Sigmoid colon (tissue), 7 donors: ENCODE results near the gene C1orf105. TPM values are rescaled to one million over a fixed set of nuclear protein-coding genes. Genes with fewer than 3 reads are reported as not detected.

Experiments used
- DNase-seq: peaks from one replicate; pipeline ENCODE4 v3.0.0-alpha.2; 2019
- H3K27ac ChIP-seq, 4 donors: fragments of 200-600 bp; sonication (generic); one replicate each; pipeline ENCODE4 v1.5.1; 2016 to 2019; ENCODE audit warnings: mild to moderate bottlenecking in 1 of 4
- H3K27me3 ChIP-seq, 3 donors: fragments of 200-600 bp; sonication (generic); one replicate each; pipeline ENCODE4 v1.5.1; 2019; ENCODE audit warnings: mild to moderate bottlenecking in 1 of 3
- H3K36me3 ChIP-seq, 4 donors: fragments of 200-600 bp; sonication (generic); one replicate each; pipeline ENCODE4 v1.5.1; 2016 to 2019
- H3K4me1 ChIP-seq, 4 donors: fragments of 200-600 bp; sonication (generic); one replicate each; pipeline ENCODE4 v1.5.1; 2017 to 2019
- H3K4me3 ChIP-seq, 4 donors: fragments of 200-600 bp; sonication (generic); one replicate each; pipeline ENCODE4 v1.5.1; 2017 to 2019; ENCODE audit warnings: mild to moderate bottlenecking in 2 of 4, moderate library complexity in 1 of 4
- H3K9me3 ChIP-seq, 4 donors: fragments of 200-600 bp in 3 of 4; sonication (generic) in 3 of 4; one replicate each; pipeline versions ENCODE4 v1.5.1 to v1.6.1; 2013 to 2019
- CTCF ChIP-seq, 4 experiments: fragments of 450-650 bp in 3 of 4; fragments of 200-600 bp in 1 of 4; IDR thresholded peaks; one replicate each; pipeline ENCODE4 v1.5.1; 2016 to 2019; ENCODE audit warnings: antibody characterized with exemption in 4 of 4, mild to moderate bottlenecking in 3 of 4, moderate library complexity in 2 of 4
- EP300 ChIP-seq, 4 donors: sonication (generic); formaldehyde crosslinking; IDR thresholded peaks; one replicate each; pipeline ENCODE4 v1.6.1; 2017; ENCODE audit warnings: antibody characterized with exemption in 4 of 4
- POLR2A ChIP-seq, 2 donors: fragments of 450-650 bp; IDR thresholded peaks; one replicate each; pipeline ENCODE4 v1.6.1; 2016; ENCODE audit warnings: antibody characterized with exemption in 2 of 2, mild to moderate bottlenecking in 2 of 2, moderate library complexity in 2 of 2
- POLR2AphosphoS5 ChIP-seq, 4 donors: sonication (generic); formaldehyde crosslinking; IDR thresholded peaks; one replicate each; pipeline ENCODE4 v1.6.1; 2017; ENCODE audit warnings: antibody characterized with exemption in 4 of 4
- WGBS, 2 donors: extraction: QIAGEN DNeasy Blood & Tissue Kit; methylation state at CpG; one replicate each; pipeline ENCODE4 v1.1.7; 2013; 5-methylcytosine and 5-hydroxymethylcytosine counted together
- intact Hi-C: fragments of 100-400 bp; cut with DNase I; formaldehyde crosslinking; loops from one replicate; pipeline ENCODE4 v1.15.1; 2023
- polyA plus RNA-seq, 3 donors: library from polyadenylated mRNA; stranded (reverse); fragments of 200-250 nt; gene quantifications; one replicate each; pipeline ENCODE4 v1.2.3, GENCODE V29; 2013
- total RNA-seq, 4 donors: library from RNA; depleted of rRNA; stranded (reverse); fragments of >200 nt; gene quantifications; one replicate each; pipeline ENCODE4 v1.1.0, GENCODE V29; 2016
- donor health status: healthy with polysubstance abuse.
- donor health status: Bipolar disorder and iron deficiency.
- donor health status: healthy.

C1orf105 gene
- total and polyA plus RNA-seq, 7 donors: not detected

GRCh38 chr1:172478485-172478884 lies 58.0 kb downstream of the C1orf105 start:
- Histone ChIP-seq H3K36me3 (no peaks in the 10 kb centered on the region), H3K4me1 (peaks cover 0 to 11% (median 6%) of the 10 kb centered on the region in 4 donors), H3K27ac (no peak overlapping the region), H3K27me3 (no peaks in the 10 kb centered on the region), H3K9me3 (no peaks in the 10 kb centered on the region), H3K4me3 (no peak overlapping the region)
- no peak for DNase-seq
- intact Hi-C loops: no loop called here
- no peak for TF ChIP-seq CTCF (IDR thresholded peaks at IDR 0.05)
- TF ChIP-seq POLR2AphosphoS5 (IDR thresholded peaks at IDR 0.05): no peak
- no peak for TF ChIP-seq EP300 (IDR thresholded peaks at IDR 0.05)
- no peak for TF ChIP-seq POLR2A (IDR thresholded peaks at IDR 0.05)

GRCh38 chr1:172480431-172480830 lies 59.9 kb downstream of the C1orf105 start:
- Histone ChIP-seq H3K27me3 (no peaks in the 10 kb centered on the region), H3K27ac (peak overlapping the region in 1 of 4 donors; percentile 4), H3K4me1 (peaks cover 0 to 11% (median 6%) of the 10 kb centered on the region in 4 donors), H3K36me3 (no peaks in the 10 kb centered on the region), H3K4me3 (no peak overlapping the region), H3K9me3 (no peaks in the 10 kb centered on the region)
- WGBS, 2 donors: 68 to 69% methylated on average over 3 of the region's 3 CpGs
- DNase-seq: no peak
- intact Hi-C loops: no loop called here
- TF ChIP-seq CTCF (IDR thresholded peaks at IDR 0.05) (no peak), EP300 (IDR thresholded peaks at IDR 0.05) (no peak), POLR2A (IDR thresholded peaks at IDR 0.05) (no peak), POLR2AphosphoS5 (IDR thresholded peaks at IDR 0.05) (no peak)

- Histone ChIP-seq H3K9me3 (no peaks in the 10 kb centered on the region), H3K4me1 (peaks cover 0 to 11% (median 6%) of the 10 kb centered on the region in 4 donors), H3K4me3 (no peak overlapping the region), H3K36me3 (no peaks in the 10 kb centered on the region), H3K27me3 (no peaks in the 10 kb centered on the region), H3K27ac (no peak overlapping the region)
- 4 to 33% methylated on average over 1 of the region's 1 CpG for WGBS, 2 donors
- DNase-seq: no peak
- intact Hi-C loops: no loop called here
- no peak for TF ChIP-seq CTCF (IDR thresholded peaks at IDR 0.05)
- no peak for TF ChIP-seq POLR2AphosphoS5 (IDR thresholded peaks at IDR 0.05)
- no peak for TF ChIP-seq EP300 (IDR thresholded peaks at IDR 0.05)
- no peak for TF ChIP-seq POLR2A (IDR thresholded peaks at IDR 0.05)
Measured at GRCh38 chr1:172482044-172482443, 61.6 kb downstream of the C1orf105 start.

GRCh38 chr1:172483448-172483847 lies 63.0 kb downstream of the C1orf105 start:
- H3K9me3 ChIP-seq: no peaks in the 10 kb centered on the region
- no peaks in the 10 kb centered on the region for H3K36me3 ChIP-seq
- no peak for DNase-seq
- H3K4me3 ChIP-seq: no peak overlapping the region
- intact Hi-C loops: no loop called here
- H3K4me1 ChIP-seq: peaks cover 0 to 11% (median 6%) of the 10 kb centered on the region in 4 donors
- H3K27me3 ChIP-seq: no peaks in the 10 kb centered on the region
- no peak overlapping the region for H3K27ac ChIP-seq
- TF ChIP-seq POLR2AphosphoS5 (IDR thresholded peaks at IDR 0.05): no peak
- TF ChIP-seq CTCF (IDR thresholded peaks at IDR 0.05): no peak
- TF ChIP-seq EP300 (IDR thresholded peaks at IDR 0.05): no peak
- TF ChIP-seq POLR2A (IDR thresholded peaks at IDR 0.05): no peak

- no peaks in the 10 kb centered on the region for H3K9me3 ChIP-seq
- intact Hi-C loops: no loop called here
- H3K4me1 ChIP-seq: peaks cover 0 to 11% (median 6%) of the 10 kb centered on the region in 4 donors
- TF ChIP-seq EP300 (IDR thresholded peaks at IDR 0.05) (no peak), CTCF (IDR thresholded peaks at IDR 0.05) (no peak), POLR2A (IDR thresholded peaks at IDR 0.05) (no peak), POLR2AphosphoS5 (IDR thresholded peaks at IDR 0.05) (no peak)
- H3K36me3 ChIP-seq: no peaks in the 10 kb centered on the region
- H3K4me3 ChIP-seq: no peak overlapping the region
- DNase-seq: no peak
- H3K27me3 ChIP-seq: no peaks in the 10 kb centered on the region
- H3K27ac ChIP-seq: no peak overlapping the region
Measured at GRCh38 chr1:172484252-172484651, 63.8 kb downstream of the C1orf105 start.
